Activated T-cell treated with anti-CD3 and anti-CD28 coated beads, Interleukin-2, amount 50 U/mL, for 4 hours (primary cell): ENCODE data around the gene KCNMB2. TPM values are rescaled to one million over a fixed set of nuclear protein-coding genes. Genes with fewer than 3 reads are reported as not detected.

Experiments
- ATAC-seq, 2 donors: fragments of 200-7000 bp; cut with Tn5 transposase; one replicate each; pipeline ENCODE4 v1.10.0; 2021
- DNase-seq: peaks from one replicate; pipeline ENCODE4 v3.0.0-alpha.2; 2020
- H3K27me3 Mint-ChIP-seq: one replicate; pipeline ENCODE4 v1.8.0; 2021; ENCODE audit warnings: low read depth, mixed read lengths
- H3K36me3 Mint-ChIP-seq: one replicate; pipeline ENCODE4 v1.8.0; 2022; ENCODE audit warnings: mixed read lengths; ENCODE audit not compliant: insufficient read depth
- H3K4me1 Mint-ChIP-seq: one replicate; pipeline ENCODE4 v1.8.0; 2021; ENCODE audit warnings: low read depth, mixed read lengths
- H3K4me3 Mint-ChIP-seq: one replicate; pipeline ENCODE4 v1.8.0; 2021; ENCODE audit warnings: mild to moderate bottlenecking, moderate library complexity, mixed read lengths
- H3K9me3 Mint-ChIP-seq: one replicate; pipeline ENCODE4 v1.8.0; 2021; ENCODE audit warnings: mixed read lengths
- total RNA-seq, 3 donors: library from RNA; stranded (reverse); gene quantifications; one replicate each; pipeline ENCODE4 v1.2.1, GENCODE V29; 2021

Gene KCNMB2
- total RNA-seq, 3 donors from 2014 or later: not detected

DNA sequence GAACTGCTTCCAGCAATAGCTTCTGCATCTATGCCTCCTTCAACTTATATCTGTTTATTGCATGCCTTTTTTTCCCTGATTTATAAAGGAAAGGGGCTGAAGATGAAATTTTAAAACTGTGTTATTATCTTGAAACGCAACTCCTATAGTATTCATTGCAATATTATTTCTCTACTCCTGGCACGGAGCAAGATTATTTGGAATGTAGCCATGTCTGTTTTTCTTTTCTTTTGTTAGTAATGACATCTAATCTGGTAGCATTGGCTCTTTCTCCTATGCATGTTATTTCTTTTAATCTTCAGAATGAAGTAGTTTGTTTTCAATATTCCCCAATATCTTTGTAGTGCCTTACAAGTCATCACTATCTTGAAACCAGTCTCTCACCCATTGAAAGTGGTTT lies 33.6 kb downstream of the KCNMB2 start:
- H3K4me3 Mint-ChIP-seq: no peak overlapping the region
- ATAC-seq (no peak), DNase-seq (no peak)
- no peaks in the 10 kb centered on the region for H3K4me1 Mint-ChIP-seq
- no peaks in the 10 kb centered on the region for H3K36me3 Mint-ChIP-seq
- no peaks in the 10 kb centered on the region for H3K9me3 Mint-ChIP-seq
- peaks cover 8% of the 10 kb centered on the region for H3K27me3 Mint-ChIP-seq

DNA sequence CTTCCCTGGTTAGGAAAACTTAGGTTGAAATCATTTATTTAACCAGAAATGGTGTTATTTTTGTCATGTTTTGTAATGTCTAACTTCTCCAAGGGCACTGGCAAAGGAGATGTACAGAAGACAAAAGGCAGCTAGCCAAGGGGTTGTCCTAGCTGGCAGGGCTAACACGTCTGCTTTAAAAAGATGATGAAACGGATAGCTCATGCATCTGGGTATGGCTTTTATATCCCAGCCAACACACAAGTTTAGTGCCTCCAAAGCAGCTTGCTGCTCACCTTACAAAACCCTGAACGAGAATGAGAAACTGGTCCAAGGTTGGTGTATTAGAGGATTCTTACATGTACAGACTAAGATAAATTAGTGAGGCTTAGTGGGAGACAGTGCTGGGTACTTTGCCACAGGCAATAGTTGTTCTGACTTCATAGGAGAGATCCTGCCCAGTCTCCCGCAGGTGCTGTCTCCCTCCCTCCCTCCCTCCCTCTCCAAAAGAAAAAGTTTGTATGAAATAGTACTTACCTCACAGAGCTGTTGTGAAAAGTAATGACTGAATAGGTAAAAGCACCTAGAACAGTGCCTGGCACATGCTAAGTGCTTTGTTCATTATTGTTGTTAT lies 47.8 kb downstream of the KCNMB2 start:
- DNase-seq (no peak), ATAC-seq (no peak)
- Mint-ChIP-seq H3K27me3 (no peaks in the 10 kb centered on the region), H3K4me1 (no peaks in the 10 kb centered on the region), H3K36me3 (no peaks in the 10 kb centered on the region), H3K9me3 (peaks cover 4% of the 10 kb centered on the region), H3K4me3 (no peak overlapping the region)

DNA sequence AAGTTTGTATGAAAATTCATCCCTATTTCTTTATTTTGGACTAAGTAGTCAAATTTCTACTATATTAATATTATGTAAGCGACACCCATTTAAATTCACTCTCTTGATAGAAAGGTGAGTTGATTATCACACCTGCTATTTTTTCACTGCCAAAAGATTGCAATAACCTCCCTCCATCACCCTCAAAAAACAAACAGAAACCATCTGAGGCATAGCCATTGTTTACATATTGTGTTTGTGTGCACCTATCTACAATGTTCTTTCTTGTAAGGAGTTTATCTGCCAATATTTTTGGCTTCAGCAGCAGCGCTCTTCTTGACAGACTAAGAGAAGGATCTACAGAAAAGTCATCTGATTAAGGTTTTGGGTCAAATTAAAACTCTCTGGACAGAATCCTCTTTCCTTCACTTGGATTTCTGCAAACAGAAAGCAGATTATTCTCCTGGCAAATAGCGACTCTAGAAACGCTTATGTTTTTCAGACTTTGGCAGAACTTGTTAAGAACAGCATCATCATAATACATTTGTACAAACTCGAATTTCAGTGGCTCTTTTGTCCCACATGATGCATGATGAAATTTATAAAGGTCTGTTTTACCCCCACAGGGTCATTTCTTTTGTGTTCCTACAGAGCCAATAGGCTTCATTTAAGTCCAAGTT lies 48.6 kb downstream of the KCNMB2 start:
- DNase-seq (no peak), ATAC-seq (no peak)
- Mint-ChIP-seq H3K27me3 (no peaks in the 10 kb centered on the region), H3K4me3 (no peak overlapping the region), H3K9me3 (no peaks in the 10 kb centered on the region), H3K4me1 (no peaks in the 10 kb centered on the region), H3K36me3 (no peaks in the 10 kb centered on the region)

DNA sequence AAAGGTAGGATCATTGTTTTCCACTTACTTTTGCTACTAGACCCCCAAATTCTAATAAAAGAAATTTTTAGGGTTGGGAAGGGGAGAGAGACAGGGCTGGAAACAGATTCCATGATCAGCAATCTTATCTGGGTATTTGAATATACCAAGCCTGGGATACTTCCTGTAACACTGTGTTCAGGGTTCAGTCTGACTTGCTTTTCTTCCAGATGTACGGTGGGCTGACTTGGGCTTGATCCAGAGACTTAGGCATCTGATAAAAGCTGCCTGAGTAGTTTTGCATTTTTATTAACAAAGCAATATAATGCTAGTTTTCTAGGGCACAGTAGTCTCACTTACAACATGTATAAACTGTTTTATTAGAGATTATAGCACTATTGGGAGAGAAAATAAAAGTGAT lies 49.2 kb downstream of the KCNMB2 start:
- DNase-seq: no peak
- Mint-ChIP-seq H3K4me1 (no peaks in the 10 kb centered on the region), H3K36me3 (no peaks in the 10 kb centered on the region), H3K27me3 (no peaks in the 10 kb centered on the region), H3K9me3 (no peaks in the 10 kb centered on the region), H3K4me3 (no peak overlapping the region)
- no peak for ATAC-seq

DNA sequence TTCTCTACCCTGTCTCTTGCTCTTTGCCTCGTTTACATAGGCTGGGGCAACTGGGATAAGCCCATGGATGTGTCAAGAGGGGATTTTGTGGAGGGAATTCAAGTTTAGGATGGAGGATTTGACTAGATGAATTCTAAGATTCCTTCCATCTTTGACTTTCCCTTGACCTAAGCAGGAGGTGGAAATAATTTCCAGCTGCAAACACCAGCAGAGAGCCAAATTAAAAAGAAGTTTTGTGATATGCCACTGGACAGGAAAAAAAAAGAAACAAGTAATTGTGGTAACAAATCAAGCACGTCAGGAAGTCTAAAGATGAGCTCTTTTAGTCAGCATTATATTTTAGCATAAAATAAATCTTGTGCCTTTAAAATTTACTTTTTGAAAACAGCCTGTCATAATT lies 49.8 kb downstream of the KCNMB2 start:
- H3K4me1 Mint-ChIP-seq: no peaks in the 10 kb centered on the region
- ATAC-seq: no peak

DNA sequence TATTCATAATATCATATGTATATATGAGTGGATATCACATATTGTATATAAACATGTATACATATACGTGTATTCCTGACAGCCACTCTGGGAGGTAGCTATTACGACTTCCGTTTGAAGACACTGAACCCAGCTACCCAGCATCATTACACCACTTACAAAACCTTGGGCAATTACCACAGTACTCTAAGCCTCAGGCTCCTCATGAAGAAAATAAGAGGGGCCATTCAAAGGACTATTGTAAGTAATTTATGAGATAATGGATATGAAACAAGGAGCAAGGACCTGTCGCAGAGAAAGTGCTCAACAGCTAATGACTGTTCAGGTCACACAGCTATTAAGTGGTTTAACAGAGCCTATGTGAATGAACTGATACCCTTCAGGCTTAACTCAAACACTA lies 52.4 kb downstream of the KCNMB2 start:
- Mint-ChIP-seq H3K4me1 (no peaks in the 10 kb centered on the region), H3K36me3 (no peaks in the 10 kb centered on the region), H3K9me3 (no peaks in the 10 kb centered on the region), H3K27me3 (peaks cover 1% of the 10 kb centered on the region), H3K4me3 (no peak overlapping the region)
- no peak for DNase-seq
- ATAC-seq: no peak

More for the DNA sequence above, 49.8 kb downstream of the KCNMB2 start:
- H3K4me3 Mint-ChIP-seq: no peak overlapping the region
- no peaks in the 10 kb centered on the region for H3K27me3 Mint-ChIP-seq
- H3K9me3 Mint-ChIP-seq: no peaks in the 10 kb centered on the region
- no peak for DNase-seq
- no peaks in the 10 kb centered on the region for H3K36me3 Mint-ChIP-seq

DNA sequence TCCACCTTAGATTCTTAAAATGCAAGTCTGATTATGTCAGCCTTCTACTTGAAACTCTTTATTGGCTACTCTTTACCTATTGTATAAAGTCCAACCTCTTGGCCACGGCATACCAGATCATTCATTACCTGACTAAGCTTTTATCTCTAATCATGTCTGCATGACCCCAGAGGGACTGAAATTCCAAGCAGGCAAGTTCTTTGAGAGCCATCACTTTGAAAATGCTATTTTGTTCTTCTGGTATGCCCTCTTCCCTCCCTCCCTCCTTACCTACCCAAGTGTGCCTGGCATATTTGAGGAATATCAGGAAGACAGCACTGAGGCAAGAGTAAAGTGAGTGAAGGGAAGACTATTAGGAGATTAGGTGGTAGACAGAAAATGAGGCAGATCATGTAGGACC lies 57.5 kb downstream of the KCNMB2 start:
- no peaks in the 10 kb centered on the region for H3K36me3 Mint-ChIP-seq
- no peaks in the 10 kb centered on the region for H3K9me3 Mint-ChIP-seq
- H3K27me3 Mint-ChIP-seq: peaks cover 5% of the 10 kb centered on the region
- no peaks in the 10 kb centered on the region for H3K4me1 Mint-ChIP-seq
- H3K4me3 Mint-ChIP-seq: no peak overlapping the region
- ATAC-seq (no peak), DNase-seq (no peak)

DNA sequence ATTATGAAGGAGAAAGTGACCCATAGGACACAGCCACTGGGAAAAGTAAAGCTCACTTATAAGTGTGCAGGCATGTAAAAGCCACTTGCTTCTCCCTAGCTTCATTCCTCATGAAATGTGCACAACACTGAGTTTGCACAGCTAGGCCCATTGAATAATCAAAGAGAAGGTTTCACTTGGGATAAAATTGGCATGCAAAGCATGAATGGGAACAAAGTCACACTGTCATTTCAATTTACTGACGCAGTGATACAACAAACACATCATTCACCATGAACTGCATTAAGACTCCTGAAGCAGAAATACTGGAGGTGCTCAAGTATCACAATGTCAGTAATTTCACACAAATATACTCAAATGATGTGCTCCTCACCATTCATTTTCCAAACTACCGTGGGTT lies 61.1 kb downstream of the KCNMB2 start:
- no peaks in the 10 kb centered on the region for H3K9me3 Mint-ChIP-seq
- DNase-seq (no peak), ATAC-seq (no peak)
- H3K4me1 Mint-ChIP-seq: no peaks in the 10 kb centered on the region
- peaks cover 6% of the 10 kb centered on the region for H3K27me3 Mint-ChIP-seq
- H3K36me3 Mint-ChIP-seq: no peaks in the 10 kb centered on the region
- H3K4me3 Mint-ChIP-seq: no peak overlapping the region

DNA sequence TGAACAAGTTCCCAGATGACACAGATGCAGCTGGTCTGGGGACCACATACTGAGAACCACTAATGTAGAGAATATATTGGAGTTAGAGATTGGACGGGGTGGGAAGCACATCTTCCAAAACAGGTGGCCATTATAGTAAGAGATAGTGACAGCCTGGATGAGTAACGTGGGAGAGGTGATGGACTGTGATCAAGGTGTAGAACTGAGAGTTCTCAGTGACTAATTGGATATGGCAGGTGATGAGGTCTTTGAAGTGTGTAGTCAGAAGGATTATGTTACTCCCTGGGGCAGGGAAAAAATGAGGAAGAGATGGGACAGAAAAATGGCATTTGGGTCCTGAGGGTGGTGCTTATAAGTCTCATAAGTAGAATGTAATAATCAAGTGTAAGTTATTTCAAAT lies 66.6 kb downstream of the KCNMB2 start:
- Mint-ChIP-seq H3K9me3 (no peaks in the 10 kb centered on the region), H3K4me3 (no peak overlapping the region), H3K27me3 (peaks cover 5% of the 10 kb centered on the region), H3K4me1 (no peaks in the 10 kb centered on the region), H3K36me3 (no peaks in the 10 kb centered on the region)
- DNase-seq (no peak), ATAC-seq (no peak)

DNA sequence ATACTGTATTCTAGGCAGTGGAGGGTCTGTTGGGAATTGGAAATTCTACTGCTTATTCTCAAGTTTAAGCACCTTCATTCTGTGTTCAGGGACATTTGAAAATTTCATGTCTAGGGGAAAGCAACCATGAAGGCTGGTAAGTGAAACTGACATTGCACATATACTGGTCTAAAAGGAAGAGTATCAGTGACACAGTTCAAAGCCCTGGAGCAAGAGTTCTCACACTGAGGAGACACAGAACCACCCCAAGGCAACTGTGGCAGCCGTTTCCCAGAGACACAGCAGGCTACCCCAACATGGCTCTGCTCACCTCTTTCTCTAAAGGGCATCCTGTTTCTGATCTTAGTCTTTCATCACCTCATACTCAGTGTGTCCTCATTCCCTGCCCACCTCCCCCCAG lies 67.5 kb downstream of the KCNMB2 start:
- H3K4me3 Mint-ChIP-seq: no peak overlapping the region
- ATAC-seq (no peak), DNase-seq (no peak)
- H3K4me1 Mint-ChIP-seq: no peaks in the 10 kb centered on the region
- no peaks in the 10 kb centered on the region for H3K36me3 Mint-ChIP-seq
- H3K9me3 Mint-ChIP-seq: peaks cover 2% of the 10 kb centered on the region
- H3K27me3 Mint-ChIP-seq: peaks cover 4% of the 10 kb centered on the region

DNA sequence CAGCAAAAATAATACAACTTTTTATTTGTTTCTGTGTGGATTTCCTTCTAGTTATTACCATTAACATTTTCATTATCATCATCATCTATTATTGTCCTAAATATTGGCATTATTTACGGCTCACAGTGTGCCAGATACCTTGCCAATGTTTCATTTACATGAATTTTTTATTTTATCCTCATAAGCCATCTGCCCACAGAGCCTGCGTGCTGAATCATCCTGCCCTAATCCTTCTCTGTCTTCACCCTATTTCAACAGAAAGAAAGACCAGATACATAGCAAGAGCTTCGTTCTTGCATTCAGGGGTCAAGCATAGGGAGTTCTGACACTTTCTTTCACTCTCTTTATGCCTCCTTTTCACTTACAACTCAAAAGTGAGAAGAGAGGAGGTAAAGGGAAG lies 82.0 kb downstream of the KCNMB2 start:
- H3K4me3 Mint-ChIP-seq: no peak overlapping the region
- peaks cover 8% of the 10 kb centered on the region for H3K27me3 Mint-ChIP-seq
- no peaks in the 10 kb centered on the region for H3K36me3 Mint-ChIP-seq
- no peak for DNase-seq
- H3K4me1 Mint-ChIP-seq: no peaks in the 10 kb centered on the region
- ATAC-seq: no peak
- H3K9me3 Mint-ChIP-seq: no peaks in the 10 kb centered on the region

DNA sequence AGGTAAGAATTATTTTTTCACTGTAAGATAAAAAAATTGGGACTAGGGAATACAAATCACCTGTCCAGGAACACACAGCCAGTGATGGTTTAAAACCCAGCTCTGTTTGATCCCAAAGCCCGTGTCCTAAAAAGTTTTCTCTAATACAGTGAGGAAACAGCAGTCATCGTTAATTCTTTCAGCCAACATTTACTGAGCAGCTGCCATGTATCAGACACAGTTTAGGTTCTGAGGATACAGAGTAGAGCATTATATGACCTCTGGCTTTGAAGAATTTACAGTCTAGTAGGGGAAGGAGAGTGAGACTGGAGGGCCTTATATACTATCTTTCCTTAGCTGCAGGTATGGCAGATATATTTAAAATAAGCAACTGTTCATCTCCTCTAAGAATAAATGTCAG lies 82.7 kb downstream of the KCNMB2 start:
- Mint-ChIP-seq H3K4me3 (no peak overlapping the region), H3K9me3 (no peaks in the 10 kb centered on the region), H3K4me1 (no peaks in the 10 kb centered on the region), H3K36me3 (no peaks in the 10 kb centered on the region), H3K27me3 (peaks cover 8% of the 10 kb centered on the region)
- ATAC-seq (no peak), DNase-seq (no peak)

DNA sequence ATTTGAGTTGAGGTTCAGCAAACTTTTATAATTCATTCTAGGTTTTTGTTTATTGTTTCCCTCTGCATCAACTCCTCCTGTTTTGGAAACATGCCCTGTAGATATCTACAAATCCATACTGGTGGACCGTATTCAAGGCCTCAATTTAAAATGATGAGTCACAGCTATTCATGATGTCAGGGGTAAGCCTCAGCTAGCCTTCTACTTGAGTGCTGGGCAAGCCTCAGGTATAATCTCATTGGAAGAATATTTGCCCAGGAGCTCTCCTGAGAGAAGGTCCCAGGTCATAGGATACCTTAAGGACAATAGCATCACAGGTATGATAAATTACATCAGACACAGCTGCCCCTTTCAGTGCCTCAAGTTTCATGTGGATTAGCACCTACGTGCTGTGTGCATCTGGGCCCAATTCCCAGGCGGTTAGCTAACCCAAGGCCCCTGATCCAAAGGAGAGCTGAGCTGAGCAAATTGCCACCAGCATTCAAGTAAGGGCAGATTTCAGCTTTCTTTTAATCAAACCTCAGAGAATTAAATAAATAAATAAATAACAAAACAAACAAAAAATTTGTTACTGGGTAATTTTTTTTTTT lies 87.5 kb downstream of the KCNMB2 start:
- no peaks in the 10 kb centered on the region for H3K27me3 Mint-ChIP-seq
- no peaks in the 10 kb centered on the region for H3K4me1 Mint-ChIP-seq
- H3K4me3 Mint-ChIP-seq: no peak overlapping the region
- no peaks in the 10 kb centered on the region for H3K9me3 Mint-ChIP-seq
- ATAC-seq (no peak), DNase-seq (no peak)
- H3K36me3 Mint-ChIP-seq: no peaks in the 10 kb centered on the region

DNA sequence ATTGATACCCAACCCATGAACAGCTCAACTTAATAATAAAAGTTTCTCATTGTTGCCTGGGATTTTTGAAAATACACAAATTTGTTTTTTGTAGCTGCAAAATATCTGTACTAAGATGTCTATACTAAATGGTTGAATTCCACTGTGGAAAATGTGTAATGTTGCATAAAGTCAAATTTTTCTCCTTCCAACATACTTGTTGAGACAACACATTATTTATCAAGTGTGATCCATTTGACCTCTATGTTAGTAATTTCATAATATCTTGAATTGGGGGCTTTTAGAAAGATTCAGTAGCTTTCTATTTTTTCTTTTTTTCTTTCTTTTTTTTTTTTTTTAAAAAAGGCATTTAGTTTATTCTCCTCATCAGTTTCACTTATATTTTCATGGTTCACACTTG lies 88.0 kb downstream of the KCNMB2 start:
- DNase-seq (no peak), ATAC-seq (no peak)
- Mint-ChIP-seq H3K36me3 (no peaks in the 10 kb centered on the region), H3K4me1 (no peaks in the 10 kb centered on the region), H3K4me3 (no peak overlapping the region), H3K27me3 (no peaks in the 10 kb centered on the region), H3K9me3 (no peaks in the 10 kb centered on the region)

DNA sequence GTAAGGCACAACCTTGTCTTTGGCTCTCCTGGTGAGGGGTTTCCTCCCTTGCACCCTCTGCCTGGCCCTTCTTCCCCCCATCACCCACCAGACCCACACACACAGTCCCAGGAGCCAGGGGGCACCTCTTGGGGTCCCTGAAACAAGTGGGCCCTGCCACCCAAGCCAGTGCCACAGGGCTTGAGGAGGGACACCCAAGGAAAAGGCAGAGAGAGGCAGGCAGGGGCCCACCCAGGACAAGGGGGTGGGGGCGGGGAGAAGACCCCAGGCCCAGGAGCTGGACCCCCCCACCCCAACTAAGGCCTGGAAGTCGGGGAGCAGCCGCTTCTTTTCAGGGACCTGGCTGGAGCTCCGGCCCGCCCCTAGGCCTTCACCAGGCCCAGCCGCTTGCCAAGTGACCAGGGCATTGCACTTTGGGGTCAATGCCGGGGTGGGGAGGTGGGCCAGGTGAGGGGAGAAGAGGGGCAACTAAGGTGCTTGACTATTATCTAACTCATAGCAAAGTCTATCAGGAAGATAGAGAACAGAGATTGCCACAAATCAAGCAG lies 88.9 kb downstream of the KCNMB2 start:
- H3K4me3 Mint-ChIP-seq: no peak overlapping the region
- DNase-seq (no peak), ATAC-seq (no peak)
- no peaks in the 10 kb centered on the region for H3K36me3 Mint-ChIP-seq
- no peaks in the 10 kb centered on the region for H3K9me3 Mint-ChIP-seq
- no peaks in the 10 kb centered on the region for H3K4me1 Mint-ChIP-seq
- H3K27me3 Mint-ChIP-seq: no peaks in the 10 kb centered on the region
